Muscle of leg (tissue), 11 donors: ENCODE results near the gene TSR2. TPM values are rescaled to one million over a fixed set of nuclear protein-coding genes. Genes with fewer than 3 reads are reported as not detected.
"Not testable (repeated sequence)": the region's sequence is repeated elsewhere in the genome, so short reads cannot be mapped to it uniquely, and the experiment has no call there.

Experiments used
- DNase-seq: peaks from one replicate; pipeline ENCODE4 v3.0.0; 2013
- H3K27ac ChIP-seq: one replicate; pipeline ENCODE4 v1.5.1; 2013; ENCODE audit warnings: mild to moderate bottlenecking, low read length, control low read depth
- H3K27me3 ChIP-seq: one replicate; pipeline ENCODE4 v1.6.1; 2013; ENCODE audit warnings: low read length; ENCODE audit not compliant: control insufficient read depth, insufficient read depth
- H3K36me3 ChIP-seq: one replicate; pipeline ENCODE4 v1.6.1; 2013; ENCODE audit warnings: low read length; ENCODE audit not compliant: control insufficient read depth, insufficient read depth
- H3K4me1 ChIP-seq: one replicate; pipeline ENCODE4 v1.6.1; 2013; ENCODE audit warnings: low read length; ENCODE audit not compliant: control insufficient read depth, insufficient read depth
- H3K4me3 ChIP-seq: one replicate; pipeline ENCODE4 v1.5.1; 2013; ENCODE audit warnings: low read length, control low read depth
- H3K9me3 ChIP-seq: replicated peaks from 2 replicates; pipeline ENCODE4 v1.6.1; 2013; ENCODE audit warnings: low read depth, low read length; ENCODE audit not compliant: control insufficient read depth
- WGBS: methylation state at CpG from one replicate; pipeline ENCODE4 v1.1.5; 2013; ENCODE audit warnings: missing lambda C conversion rate; ENCODE audit not compliant: insufficient coverage; 5-methylcytosine and 5-hydroxymethylcytosine counted together
- polyA plus RNA-seq, 8 donors: library from polyadenylated mRNA; unstranded; fragments of 120-200 nt; gene quantifications; one replicate each; pipeline versions ENCODE4 v1.2.1 to v1.2.3, GENCODE V29; 2013; ENCODE audit warnings: inconsistent platforms in 1 of 8, low replicate concordance in 1 of 8; ENCODE audit not compliant: insufficient read length in 8 of 8, insufficient read depth in 1 of 8
- total RNA-seq: library from RNA; stranded (reverse); fragments of 120-200 nt; gene quantifications from one replicate; pipeline ENCODE4 v1.2.4, GENCODE V29; 2013

The TSR2 gene
- total and polyA plus RNA-seq, 9 donors = 24.7 to 56.5 (median 52.6) TPM

DNA sequence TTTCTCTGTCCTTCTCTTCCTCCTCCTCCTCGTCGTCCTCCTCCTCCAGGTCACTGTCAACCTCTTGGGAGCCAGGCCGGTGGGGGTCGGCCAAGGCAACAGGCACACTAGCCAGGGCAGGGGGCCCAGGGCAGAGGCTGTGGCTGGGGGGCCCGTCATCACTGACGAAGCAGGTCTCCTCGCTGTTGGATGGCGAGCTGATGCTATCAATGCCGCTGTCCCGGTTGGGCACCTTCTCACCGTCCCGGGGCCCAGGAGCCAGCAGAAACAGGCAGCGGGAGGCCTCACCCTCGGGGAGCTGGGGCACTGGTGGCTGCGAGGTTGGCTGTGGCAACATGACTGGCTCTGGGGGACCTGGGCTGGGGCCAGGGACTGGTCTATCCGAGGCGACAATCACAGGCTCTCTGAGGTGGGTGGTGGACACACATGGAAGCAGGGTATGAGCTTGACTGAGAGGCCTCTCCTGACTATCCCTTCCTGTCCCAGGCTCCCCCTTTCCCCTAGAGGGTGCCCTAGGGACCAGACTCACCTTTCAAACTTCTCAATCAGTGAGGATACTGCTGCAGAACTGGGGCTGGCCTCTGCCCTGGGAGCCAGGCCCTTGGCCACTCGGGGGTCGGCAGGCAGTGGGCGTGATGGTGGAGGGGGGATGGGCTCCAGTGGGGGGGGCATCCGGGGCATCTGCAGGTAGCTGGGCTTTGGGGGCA lies 30.0 kb downstream of the TSR2 start:
- no peak overlapping the region for H3K4me3 ChIP-seq
- 78% methylated on average over 13 of the region's 21 CpGs for WGBS
- no peak overlapping the region for H3K27ac ChIP-seq
- DNase-seq = no peak
- no peaks in the 10 kb centered on the region for H3K9me3 ChIP-seq
- H3K27me3 ChIP-seq = peaks cover 3% of the 10 kb centered on the region
- H3K36me3 ChIP-seq = peaks cover 31% of the 10 kb centered on the region
- no peaks in the 10 kb centered on the region for H3K4me1 ChIP-seq

DNA sequence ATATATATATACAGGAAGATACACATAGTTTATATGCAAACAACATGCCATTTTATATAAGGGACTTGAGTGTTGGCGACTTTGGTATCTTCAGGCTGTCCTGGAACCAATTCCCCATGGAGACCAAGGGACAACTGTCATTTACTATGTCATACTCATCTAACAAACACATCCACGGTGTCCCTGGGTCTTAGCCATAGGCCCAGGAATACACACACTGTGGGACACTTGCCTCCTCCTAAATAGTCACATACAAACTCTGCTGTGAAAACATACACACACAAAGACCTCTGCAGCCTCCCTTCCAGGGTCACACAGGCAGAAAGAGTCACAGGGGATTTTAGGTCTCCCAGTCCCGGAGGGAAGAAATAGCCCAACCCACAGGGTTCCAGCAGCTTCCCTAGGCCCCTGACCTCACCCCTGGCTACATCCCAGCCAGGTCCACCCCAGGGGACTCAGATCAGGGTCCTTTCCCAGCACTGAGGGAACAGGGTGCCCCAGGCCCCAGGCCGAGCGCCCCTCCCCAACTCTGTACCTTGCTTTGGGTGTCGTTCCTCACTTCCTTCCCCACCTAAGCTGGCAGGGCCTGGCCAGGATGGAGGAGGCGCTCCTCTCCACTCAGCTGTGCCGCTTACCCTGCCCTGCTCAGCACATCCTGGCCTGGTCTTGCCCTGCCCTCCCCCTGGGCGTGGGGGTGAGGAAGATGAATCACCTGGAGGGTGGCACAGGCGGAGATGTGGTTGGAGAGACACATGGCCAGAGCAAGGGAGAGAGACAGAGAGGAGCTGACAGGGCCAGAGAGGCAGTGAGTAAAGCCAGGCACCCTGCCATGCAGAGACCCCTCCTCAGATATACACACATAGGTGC lies 34.0 kb downstream of the TSR2 start:
- WGBS = 81% methylated on average over 6 of the region's 10 CpGs
- Histone ChIP-seq H3K4me3 (no peak overlapping the region), H3K27ac (no peak overlapping the region), H3K4me1 (peaks cover 6% of the 10 kb centered on the region), H3K27me3 (no peaks in the 10 kb centered on the region), H3K36me3 (peaks cover 10% of the 10 kb centered on the region), H3K9me3 (no peaks in the 10 kb centered on the region)
- DNase-seq = no peak

DNA sequence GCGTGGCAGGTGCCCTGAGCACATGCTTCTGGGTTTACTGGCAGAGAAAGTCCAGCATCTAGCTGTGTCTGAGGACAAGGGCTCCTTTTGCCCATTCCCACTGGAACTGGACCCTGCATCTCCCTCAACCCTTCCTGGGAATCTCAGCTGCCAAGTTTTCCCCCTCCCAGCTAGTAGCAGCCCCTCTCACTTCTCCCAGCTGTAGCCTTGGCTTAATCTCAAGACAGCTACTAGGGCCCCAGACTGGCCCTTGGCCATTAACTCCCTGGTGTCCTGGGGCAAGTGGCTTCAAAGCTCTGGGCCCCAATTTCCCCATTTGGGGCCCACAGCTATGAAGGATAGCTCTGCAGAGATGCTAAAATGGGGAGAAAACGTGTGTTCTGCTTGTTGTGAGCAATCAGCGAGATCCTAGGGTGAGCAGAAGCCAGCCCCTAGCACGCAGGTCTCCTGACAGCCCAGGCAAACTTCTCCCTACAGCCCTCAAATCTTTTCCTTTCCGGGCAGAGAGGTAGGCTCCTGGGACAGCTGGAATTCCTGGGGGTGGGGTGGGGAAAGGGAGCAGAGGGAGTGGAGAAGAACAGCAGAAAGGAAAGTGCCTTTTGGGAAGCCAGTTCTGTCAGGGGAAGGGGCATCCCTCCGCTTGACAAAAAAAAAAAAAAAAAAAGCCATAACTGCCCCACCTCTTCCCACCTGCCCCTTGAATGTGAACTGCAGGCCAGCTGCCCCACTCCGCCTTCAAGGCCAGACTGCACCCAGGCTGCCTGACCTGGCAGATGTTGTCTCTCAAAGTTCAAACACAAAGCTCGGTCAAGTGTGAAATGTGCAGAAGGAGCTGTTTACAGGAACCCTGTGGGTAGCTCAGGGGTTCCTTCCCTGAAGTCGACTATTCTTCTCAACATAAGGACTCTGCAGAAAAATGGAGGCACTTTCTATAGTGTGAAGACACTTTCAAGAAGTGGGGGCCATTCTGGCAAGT lies 39.2 kb downstream of the TSR2 start:
- 40% methylated on average over 1 of the region's 9 CpGs for WGBS
- Histone ChIP-seq H3K36me3 (no peaks in the 10 kb centered on the region), H3K4me1 (peaks cover 38% of the 10 kb centered on the region), H3K9me3 (no peaks in the 10 kb centered on the region), H3K4me3 (no peak overlapping the region), H3K27me3 (peaks cover 7% of the 10 kb centered on the region), H3K27ac (peak overlapping the region; percentile 13)
- DNase-seq = peak; percentile 34

DNA sequence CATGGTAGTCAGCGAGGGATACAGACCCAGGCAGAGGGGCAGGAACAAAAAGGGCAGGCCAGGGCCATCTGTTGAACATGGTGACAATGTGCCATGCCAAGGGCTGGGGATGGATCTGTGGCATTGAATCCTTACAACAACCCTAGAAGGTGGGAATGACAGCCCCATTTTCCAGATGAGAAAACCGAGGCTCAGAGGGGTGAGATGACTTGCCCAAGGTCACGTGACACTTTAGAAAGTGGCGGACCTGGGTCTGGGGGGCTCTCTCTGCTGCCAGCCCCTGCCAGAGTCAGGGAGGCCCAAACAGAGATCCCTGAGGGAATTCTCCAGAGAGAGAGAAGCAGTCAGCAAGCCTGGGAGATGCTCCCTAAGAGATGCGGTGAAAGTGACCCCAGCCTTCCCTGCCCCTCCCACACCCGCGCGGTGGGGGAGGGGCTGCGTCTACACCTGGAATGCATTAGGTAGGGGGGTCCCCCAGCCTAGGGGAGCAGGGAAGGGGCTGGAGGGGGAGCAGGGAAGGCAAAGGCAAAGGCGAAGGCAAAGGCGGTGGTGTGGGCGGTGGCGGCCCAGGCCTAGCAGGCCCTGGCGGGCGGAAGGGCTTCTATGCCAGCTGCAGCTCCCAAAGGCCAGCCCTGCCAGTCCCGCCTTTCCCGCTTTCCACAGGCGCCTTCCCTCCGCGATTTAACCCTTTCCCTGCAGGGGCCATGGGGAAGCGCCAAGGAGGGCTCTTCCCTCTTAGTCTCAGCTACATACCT lies 42.8 kb downstream of the TSR2 start:
- peaks cover 45% of the 10 kb centered on the region for H3K4me1 ChIP-seq
- no peaks in the 10 kb centered on the region for H3K36me3 ChIP-seq
- peaks cover 7% of the 10 kb centered on the region for H3K27me3 ChIP-seq
- 21% methylated on average over 14 of the region's 21 CpGs for WGBS
- peak; percentile 42 for DNase-seq
- peak overlapping the region; percentile 90 for H3K27ac ChIP-seq
- no peak overlapping the region for H3K4me3 ChIP-seq
- H3K9me3 ChIP-seq = no peaks in the 10 kb centered on the region

DNA sequence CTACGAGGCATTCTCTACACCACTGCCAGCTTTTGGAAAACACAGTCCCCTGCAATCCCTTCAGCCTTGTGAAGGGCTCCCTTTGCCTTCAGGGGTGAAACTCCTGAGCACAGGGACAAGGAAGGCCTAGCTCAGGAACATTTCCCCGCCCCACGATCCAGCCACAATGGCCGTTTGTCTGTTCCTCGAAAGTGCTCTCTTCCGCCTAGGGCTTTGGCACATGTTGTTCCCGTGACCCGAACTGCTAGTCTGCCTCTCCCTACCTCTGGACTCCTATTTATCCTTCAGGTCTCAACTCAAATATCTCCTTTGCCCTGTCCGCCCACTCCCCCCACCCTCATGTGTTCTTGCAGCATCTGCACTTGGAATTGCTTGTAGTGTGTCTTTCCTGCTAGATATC lies 43.7 kb downstream of the TSR2 start:
- H3K9me3 ChIP-seq = no peaks in the 10 kb centered on the region
- H3K4me3 ChIP-seq = no peak overlapping the region
- DNase-seq = peak; percentile 10
- 58% methylated on average over 7 of the region's 9 CpGs for WGBS
- peaks cover 42% of the 10 kb centered on the region for H3K4me1 ChIP-seq
- peaks cover 7% of the 10 kb centered on the region for H3K27me3 ChIP-seq
- H3K27ac ChIP-seq = peak overlapping the region; percentile 90
- H3K36me3 ChIP-seq = no peaks in the 10 kb centered on the region

DNA sequence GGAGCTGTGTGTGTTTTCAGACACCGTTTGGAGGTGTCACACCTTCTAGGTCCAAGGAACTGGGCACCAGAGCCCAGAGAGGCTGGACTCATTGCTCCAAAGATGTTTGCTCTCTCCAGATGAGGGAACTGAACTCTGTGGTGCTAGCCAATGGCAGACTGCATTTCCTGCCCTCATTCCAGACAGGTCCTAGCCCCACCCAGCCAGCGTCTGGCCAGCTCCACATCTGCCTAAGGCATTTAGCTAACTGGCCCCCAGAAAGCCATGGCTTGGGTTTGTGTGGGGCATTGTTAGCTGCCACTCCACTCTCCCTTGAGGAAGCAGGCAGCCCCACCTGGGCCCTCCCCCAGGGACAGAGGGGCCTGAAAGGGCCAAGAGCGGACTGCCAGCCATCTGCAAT lies 44.5 kb downstream of the TSR2 start:
- peak; percentile 49 for DNase-seq
- H3K27me3 ChIP-seq = peaks cover 7% of the 10 kb centered on the region
- H3K9me3 ChIP-seq = no peaks in the 10 kb centered on the region
- WGBS = 36% methylated on average over 1 of the region's 3 CpGs
- no peaks in the 10 kb centered on the region for H3K36me3 ChIP-seq
- H3K4me1 ChIP-seq = peaks cover 35% of the 10 kb centered on the region
- H3K27ac ChIP-seq = peak overlapping the region; percentile 38
- no peak overlapping the region for H3K4me3 ChIP-seq

DNA sequence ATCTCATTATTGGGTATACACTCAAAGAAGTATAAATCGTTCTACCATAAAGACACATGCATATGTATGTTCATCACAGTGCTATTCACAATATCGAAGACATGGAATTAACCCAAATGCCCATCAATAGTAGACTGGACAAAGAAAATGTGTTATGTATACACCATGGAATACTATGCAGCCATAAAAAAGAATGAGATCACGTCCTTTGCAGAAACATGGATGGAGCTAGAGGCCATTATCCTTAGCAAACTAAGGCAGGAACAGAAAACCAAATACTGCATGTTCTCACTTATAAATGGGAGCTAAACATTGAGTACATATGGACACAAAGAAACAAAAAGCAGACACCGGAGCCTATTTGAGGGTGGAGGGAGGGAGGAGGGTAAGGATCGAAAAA lies 49.6 kb downstream of the TSR2 start:
- not testable (repeated sequence) for DNase-seq, H3K9me3 ChIP-seq, H3K36me3 ChIP-seq, H3K27me3 ChIP-seq, H3K27ac ChIP-seq, H3K4me3 ChIP-seq
- no CpG with 5 or more reads among the region's 5 CpGs for WGBS
- peaks cover 12% of the 10 kb centered on the region for H3K4me1 ChIP-seq

DNA sequence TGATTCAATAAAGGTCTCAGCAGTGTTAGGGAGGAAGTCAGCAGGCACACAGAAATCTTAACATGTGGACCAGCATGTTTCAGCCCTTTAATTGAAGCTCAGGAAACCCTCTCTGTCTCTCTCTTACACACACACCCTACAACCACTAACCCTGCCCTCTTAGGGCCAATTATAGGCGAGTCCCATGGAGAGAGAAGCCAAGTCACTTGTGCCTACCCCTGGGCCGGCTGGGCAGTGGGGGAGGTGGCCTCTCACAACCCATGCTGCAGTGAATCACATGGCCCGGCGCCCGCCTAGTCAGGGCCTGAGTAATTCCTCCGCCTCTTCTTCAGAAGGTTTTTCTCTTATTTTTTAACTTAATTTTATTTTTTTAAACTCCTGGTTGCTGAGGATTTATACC lies 52.1 kb downstream of the TSR2 start:
- no peak for DNase-seq
- Histone ChIP-seq H3K4me3 (no peak overlapping the region), H3K9me3 (no peaks in the 10 kb centered on the region), H3K36me3 (no peaks in the 10 kb centered on the region), H3K27ac (no peak overlapping the region), H3K4me1 (peaks cover 14% of the 10 kb centered on the region), H3K27me3 (peaks cover 5% of the 10 kb centered on the region)
- no CpG with 5 or more reads among the region's 6 CpGs for WGBS

DNA sequence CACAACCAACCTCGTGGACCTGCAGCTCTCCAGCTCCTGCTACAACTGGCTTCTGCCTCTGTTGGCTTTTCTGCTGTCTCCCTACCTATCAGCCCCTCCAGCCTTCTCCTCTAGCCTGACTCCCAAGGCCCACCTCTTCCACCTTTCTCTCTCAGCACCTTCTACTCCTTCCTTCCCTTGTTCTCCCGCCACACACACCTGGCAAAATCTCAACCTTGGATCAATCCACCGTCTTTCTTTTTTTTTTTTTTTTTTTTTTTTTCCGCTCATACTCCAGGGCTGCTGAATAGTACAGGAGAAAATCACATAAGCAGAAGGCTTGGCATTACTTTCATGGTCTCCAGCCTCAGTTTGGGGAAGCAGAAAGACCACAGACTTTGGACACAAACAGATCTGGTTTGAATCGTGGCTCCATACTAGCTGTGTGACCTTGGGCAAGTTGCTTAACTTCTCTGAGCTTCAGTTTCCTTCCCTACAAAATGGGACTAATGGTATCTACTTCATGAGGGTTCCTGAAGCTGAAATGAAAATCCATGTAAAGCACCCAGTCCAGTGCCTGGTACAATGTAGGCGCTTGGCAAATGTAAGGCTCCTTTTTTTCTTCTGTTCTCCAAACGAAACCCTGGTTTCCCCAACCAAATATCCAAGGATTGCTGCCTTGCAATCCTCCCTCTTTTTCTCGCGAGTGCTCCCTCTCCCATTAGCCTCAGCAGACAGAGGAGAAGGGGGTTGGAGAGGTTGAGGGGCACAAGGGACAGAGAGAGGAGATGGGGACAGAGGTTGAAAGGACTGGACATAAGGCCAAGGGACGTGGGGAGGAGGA lies 54.2 kb downstream of the TSR2 start:
- Histone ChIP-seq H3K27me3 (peaks cover 7% of the 10 kb centered on the region), H3K36me3 (no peaks in the 10 kb centered on the region), H3K9me3 (no peaks in the 10 kb centered on the region), H3K4me1 (peaks cover 14% of the 10 kb centered on the region), H3K27ac (peak overlapping the region; percentile 75), H3K4me3 (peak overlapping the region; percentile 53)
- WGBS = 27% methylated on average over 3 of the region's 10 CpGs
- peak; percentile 33 for DNase-seq
